Endothelial cell of umbilical vein (primary cell): ENCODE measurements around the gene KLHL11. TPM values are rescaled to one million over a fixed set of nuclear protein-coding genes. Genes with fewer than 3 reads are reported as not detected.
A peak's percentile ranks its signal among the peaks of the same experiment; 100 is the strongest.

ENCODE experiments used
- BruUV-seq: library from RNA; stranded (reverse); fragments of 400-500 nt; replicated peaks from 2 replicates; lab custom pipeline; 2021; lab: Mats Ljungman, UMichigan
- CTCF ChIA-PET: fragments of 300-600, 350-600 bp; sonication (Branson Sonifier 250); formaldehyde crosslinking; loops from one replicate; lab custom pipeline; 2021; ENCODE audit warnings: antibody characterized with exemption, inconsistent platforms; lab: Charles Lee
- POLR2A ChIA-PET: fragments of 300-600, 350-600 bp; sonication (Branson Sonifier 250); formaldehyde crosslinking; loops from one replicate; lab custom pipeline; 2021; ENCODE audit warnings: antibody characterized with exemption, inconsistent platforms; lab: Charles Lee
- DNase-seq: peaks from one replicate; pipeline ENCODE4 v3.0.0-alpha.2; 2011; ENCODE audit warnings: low read depth, low spot score
- FAIRE-seq: peaks from 2 replicates; lab custom pipeline; 2011; peaks lifted over from hg19 to GRCh38; lab: Jason Lieb, UNC
- H2AFZ ChIP-seq: 2 replicates; pipeline ENCODE4 v1.6.0; 2012; ENCODE audit warnings: low read depth, low read length, control low read depth, inconsistent platforms
- H3K27ac ChIP-seq: 2 replicates; pipeline ENCODE4 v1.5.1; 2011; ENCODE audit warnings: low read depth, mild to moderate bottlenecking, control low read depth, low read length, moderate library complexity; ENCODE audit not compliant: insufficient read depth
- H3K27me3 ChIP-seq, 2 experiments: 2 replicates each; pipeline versions ENCODE4 v1.6.0 to v1.6.1; 2011; ENCODE audit warnings: low read length in 2 of 2, mixed read lengths in 1 of 2; ENCODE audit not compliant: control insufficient read depth in 2 of 2, insufficient read depth in 2 of 2
- H3K36me3 ChIP-seq, 2 experiments: 2 replicates in 1 of 2; 3 replicates in 1 of 2; pipeline ENCODE4 v1.5.1; 2011; ENCODE audit warnings: low read length in 2 of 2, mild to moderate bottlenecking in 1 of 2, moderate library complexity in 1 of 2; ENCODE audit not compliant: control insufficient read depth in 2 of 2, insufficient read depth in 2 of 2; ENCODE audit errors: extremely low read depth in 1 of 2
- H3K4me1 ChIP-seq: 3 replicates; pipeline ENCODE4 v1.5.1; 2011; ENCODE audit warnings: mild to moderate bottlenecking, low read length; ENCODE audit not compliant: control insufficient read depth, insufficient read depth; ENCODE audit errors: extremely low read depth
- H3K4me2 ChIP-seq: 2 replicates; pipeline ENCODE4 v1.6.1; 2011; ENCODE audit warnings: low read length, control low read depth, mixed read lengths; ENCODE audit not compliant: insufficient read depth
- H3K4me3 ChIP-seq, 3 experiments: fragments of 200-600 bp in 1 of 3; sonication (generic), shearing (Covaris generic) in 1 of 3; replicated peaks in 1 of 3; 2 replicates each; pipeline ENCODE4 v1.5.1; 2011 to 2016; ENCODE audit warnings: control low read depth in 3 of 3, low read length in 3 of 3, mild to moderate bottlenecking in 2 of 3, inconsistent platforms in 1 of 3, low read depth in 1 of 3, moderate library complexity in 1 of 3; ENCODE audit not compliant: insufficient read depth in 1 of 3
- H3K79me2 ChIP-seq: 2 replicates; pipeline ENCODE4 v1.6.0; 2012; ENCODE audit warnings: low read length, inconsistent platforms; ENCODE audit not compliant: control insufficient read depth, insufficient read depth
- H3K9ac ChIP-seq: replicated peaks from 2 replicates; pipeline ENCODE3; 2011; ENCODE audit warnings: low read length, control low read depth; ENCODE audit not compliant: insufficient read depth; ENCODE audit errors: extremely low read depth
- H3K9me1 ChIP-seq: replicated peaks from 3 replicates; pipeline ENCODE4 v1.6.0; 2011; ENCODE audit warnings: mild to moderate bottlenecking, low read length; ENCODE audit not compliant: control insufficient read depth, insufficient read depth; ENCODE audit errors: extremely low read depth
- H3K9me3 ChIP-seq: replicated peaks from 2 replicates; pipeline ENCODE4 v1.5.1; 2012; ENCODE audit warnings: low read length, inconsistent platforms; ENCODE audit not compliant: control insufficient read depth, insufficient read depth
- H4K20me1 ChIP-seq: replicated peaks from 2 replicates; pipeline ENCODE3; 2011; ENCODE audit warnings: mild to moderate bottlenecking, low read length; ENCODE audit not compliant: control insufficient read depth, insufficient read depth; ENCODE audit errors: extremely low read depth
- EZH2 ChIP-seq: IDR thresholded peaks from 2 replicates; pipeline ENCODE4 v1.6.1; 2012; ENCODE audit warnings: borderline replicate concordance, low read depth, mild to moderate bottlenecking, moderate library complexity, low read length, inconsistent platforms; ENCODE audit not compliant: severe bottlenecking
- FOS ChIP-seq: IDR thresholded peaks from 2 replicates; pipeline ENCODE4 v1.6.1; 2011; ENCODE audit warnings: mild to moderate bottlenecking, low read length, moderate library complexity, borderline replicate concordance; ENCODE audit not compliant: insufficient read depth
- GATA2 ChIP-seq: IDR thresholded peaks from 2 replicates; pipeline ENCODE4 v1.7.0; 2011; ENCODE audit warnings: low read depth, mild to moderate bottlenecking, moderate library complexity, mixed read lengths, low read length; ENCODE audit not compliant: insufficient read length, insufficient read depth
- JUN ChIP-seq: IDR thresholded peaks from 2 replicates; pipeline ENCODE4 v1.6.1; 2011; ENCODE audit warnings: borderline replicate concordance, low read depth; ENCODE audit not compliant: insufficient read length, insufficient read depth
- MYC ChIP-seq: IDR thresholded peaks from one replicate; pipeline ENCODE4 v1.6.1; 2011; ENCODE audit warnings: mild to moderate bottlenecking, low read depth, low read length
- POLR2A ChIP-seq: IDR thresholded peaks from 2 replicates; pipeline ENCODE4 v1.6.1; 2012; ENCODE audit warnings: low read depth, mild to moderate bottlenecking, control low read depth, low read length
- POLR2AphosphoS5 ChIP-seq: IDR thresholded peaks from 2 replicates; pipeline ENCODE4 v1.6.1; 2012; ENCODE audit warnings: low read depth, mild to moderate bottlenecking, control low read depth, low read length, moderate library complexity; ENCODE audit not compliant: insufficient read depth
- dilution Hi-C: fragments of 300-500 bp; cut with MboI; formaldehyde crosslinking; loops from one replicate; pipeline ENCODE4 v1.15.0; 2019; ENCODE audit warnings: low sequenced_read_pairs; ENCODE audit not compliant: extremely low pct_ligation_motif_present
- intact Hi-C: fragments of 100-400 bp; cut with micrococcal nuclease; formaldehyde crosslinking; loops from one replicate; pipeline ENCODE4 v1.10.0; 2022
- polyA plus RNA-seq, 4 experiments: library from polyadenylated mRNA; depleted of rRNA in 3 of 4; stranded (reverse) in 3 of 4; unstranded in 1 of 4; fragments of >200 nt; gene quantifications; 2 replicates each; pipeline versions ENCODE4 v1.2.1 to v1.2.3, GENCODE V29; 2011 to 2012; ENCODE audit warnings: missing spikeins in 1 of 4
- total RNA-seq: library from RNA; stranded (reverse); gene quantifications from 2 replicates; pipeline ENCODE4 v1.2.3, GENCODE V29; 2021
- TF ChIP-seq, protein P1 (sequence below), 2 donors: IDR thresholded peaks; 1 replicate in 1 of 2; 2 replicates in 1 of 2; pipeline ENCODE4 v1.5.1; 2011; ENCODE audit warnings: low read length in 2 of 2, mild to moderate bottlenecking in 2 of 2, moderate library complexity in 2 of 2, control low read depth in 1 of 2, inconsistent platforms in 1 of 2, low read depth in 1 of 2; ENCODE audit not compliant: insufficient read depth in 1 of 2; ENCODE audit errors: extremely low read depth in 1 of 2
- TF ChIP-seq, protein P2 (sequence below): IDR thresholded peaks from 2 replicates; pipeline ENCODE4 v1.6.1; 2011; ENCODE audit not compliant: insufficient read depth, insufficient read length

The KLHL11 gene
- total and polyA plus RNA-seq, 2 donors (not counting 3 experiments of a cell fraction or from before 2014, with no cell fraction given) = 3.1 to 11.0 TPM

- no peaks in the 10 kb centered on the region for H4K20me1 ChIP-seq
- peaks cover 2 to 4% of the 10 kb centered on the region in 2 experiments for H3K36me3 ChIP-seq
- intact Hi-C loops = no loop called here
- no peak overlapping the region for H3K27ac ChIP-seq
- TF ChIP-seq MYC = no peak
- no peak for TF ChIP-seq JUN
- TF ChIP-seq GATA2 = no peak
- no peak for TF ChIP-seq POLR2AphosphoS5
- TF ChIP-seq, protein P1, sequence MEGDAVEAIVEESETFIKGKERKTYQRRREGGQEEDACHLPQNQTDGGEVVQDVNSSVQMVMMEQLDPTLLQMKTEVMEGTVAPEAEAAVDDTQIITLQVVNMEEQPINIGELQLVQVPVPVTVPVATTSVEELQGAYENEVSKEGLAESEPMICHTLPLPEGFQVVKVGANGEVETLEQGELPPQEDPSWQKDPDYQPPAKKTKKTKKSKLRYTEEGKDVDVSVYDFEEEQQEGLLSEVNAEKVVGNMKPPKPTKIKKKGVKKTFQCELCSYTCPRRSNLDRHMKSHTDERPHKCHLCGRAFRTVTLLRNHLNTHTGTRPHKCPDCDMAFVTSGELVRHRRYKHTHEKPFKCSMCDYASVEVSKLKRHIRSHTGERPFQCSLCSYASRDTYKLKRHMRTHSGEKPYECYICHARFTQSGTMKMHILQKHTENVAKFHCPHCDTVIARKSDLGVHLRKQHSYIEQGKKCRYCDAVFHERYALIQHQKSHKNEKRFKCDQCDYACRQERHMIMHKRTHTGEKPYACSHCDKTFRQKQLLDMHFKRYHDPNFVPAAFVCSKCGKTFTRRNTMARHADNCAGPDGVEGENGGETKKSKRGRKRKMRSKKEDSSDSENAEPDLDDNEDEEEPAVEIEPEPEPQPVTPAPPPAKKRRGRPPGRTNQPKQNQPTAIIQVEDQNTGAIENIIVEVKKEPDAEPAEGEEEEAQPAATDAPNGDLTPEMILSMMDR (IDR thresholded peaks at IDR 0.05; ENCODE audit: extremely low read depth in 1 of 2, insufficient read depth in 1 of 2, low read depth in 1 of 2, low read length in 2 of 2) = no peak
- no peak for TF ChIP-seq EZH2
- TF ChIP-seq POLR2A = no peak
- no peak for TF ChIP-seq FOS
- TF ChIP-seq, protein P2, sequence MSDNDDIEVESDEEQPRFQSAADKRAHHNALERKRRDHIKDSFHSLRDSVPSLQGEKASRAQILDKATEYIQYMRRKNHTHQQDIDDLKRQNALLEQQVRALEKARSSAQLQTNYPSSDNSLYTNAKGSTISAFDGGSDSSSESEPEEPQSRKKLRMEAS = no peak
- DNase-seq (no peak), FAIRE-seq (peak; percentile 8)
- peaks cover 4% of the 10 kb centered on the region for H3K79me2 ChIP-seq
- H3K4me2 ChIP-seq = no peak overlapping the region
- H3K27me3 ChIP-seq = no peaks in the 10 kb centered on the region
- H3K4me3 ChIP-seq = no peak overlapping the region
- BruUV-seq = no TSS peak
- no peak overlapping the region for H2AFZ ChIP-seq
- ChIA-PET CTCF (interaction anchor here (1.2 to 2.5 kb wide), 3 partner anchors 11 to 15 kb away, joined by 3 to 8 read pairs (median 7); partner anchors contain the start of genes KLHL10 and KLHL11), POLR2A (no interaction called here)
- H3K9ac ChIP-seq = no peak overlapping the region
- H3K4me1 ChIP-seq = no peaks in the 10 kb centered on the region
- no peaks in the 10 kb centered on the region for H3K9me3 ChIP-seq
- dilution Hi-C loops = no loop called here
- H3K9me1 ChIP-seq = no peaks in the 10 kb centered on the region
These were observed 15.8 kb downstream of the KLHL11 start for GRCh38 chr17:41849251-41849990.
